Adrenal gland (tissue), 12 donors: ENCODE data around the gene KCNH1. TPM values are rescaled to one million over a fixed set of nuclear protein-coding genes. Genes with fewer than 3 reads are reported as not detected.
"Not testable (repeated sequence)": the region's sequence is repeated elsewhere in the genome, so short reads cannot be mapped to it uniquely, and the experiment has no call there.

Experiments
- DNase-seq, 7 donors: peaks; one replicate each; pipeline ENCODE4 v3.0.0-alpha.2; 2019 to 2020
- H3K27ac ChIP-seq, 5 donors: fragments of 200-600 bp; sonication (generic) in 4 of 5; 1 replicate in 3 of 5; 2 replicates in 2 of 5; pipeline versions ENCODE4 v1.5.1 to v1.8.0; 2016 to 2020; ENCODE audit warnings: mild to moderate bottlenecking in 1 of 5
- H3K27me3 ChIP-seq: fragments of 200-600 bp; 2 replicates; pipeline ENCODE4 v1.8.0; 2021
- H3K36me3 ChIP-seq, 2 donors: fragments of 200-600 bp; replicated peaks in 1 of 2; 1 replicate in 1 of 2; 2 replicates in 1 of 2; pipeline versions ENCODE4 v1.5.1 to v1.8.0; 2018 to 2022
- H3K4me1 ChIP-seq, 2 donors: fragments of 200-600 bp; replicated peaks in 1 of 2; 1 replicate in 1 of 2; 2 replicates in 1 of 2; pipeline versions ENCODE4 v1.5.1 to v1.8.0; 2018 to 2021
- H3K4me3 ChIP-seq, 4 donors: fragments of 200-600 bp; sonication (generic) in 3 of 4; one replicate each; pipeline ENCODE4 v1.5.1; 2016 to 2018
- H3K9me3 ChIP-seq, 3 donors: fragments of 200-600 bp; sonication (generic) in 1 of 3; replicated peaks in 1 of 3; 1 replicate in 2 of 3; 2 replicates in 1 of 3; pipeline versions ENCODE4 v1.5.1 to v1.8.0; 2016 to 2021
- CTCF ChIP-seq, 6 experiments: fragments of 450-650 bp in 4 of 6; fragments of 200-600 bp in 2 of 6; sonication (generic) in 1 of 6; IDR thresholded peaks; 1 replicate in 5 of 6; 2 replicates in 1 of 6; pipeline versions ENCODE4 v1.5.1 to v1.8.0; 2016 to 2021; ENCODE audit warnings: antibody characterized with exemption in 6 of 6, mild to moderate bottlenecking in 2 of 6, moderate library complexity in 1 of 6
- POLR2A ChIP-seq, 2 donors: fragments of 450-650 bp; IDR thresholded peaks; one replicate each; pipeline ENCODE4 v1.6.1; 2017; ENCODE audit warnings: antibody characterized with exemption in 2 of 2, mild to moderate bottlenecking in 2 of 2, moderate library complexity in 1 of 2
- WGBS, 4 donors: extraction: QIAGEN DNeasy Blood & Tissue Kit in 2 of 4; methylation state at CpG; one replicate each; pipeline versions ENCODE4 v1.1.5 to v1.1.7; 2013 to 2017; 5-methylcytosine and 5-hydroxymethylcytosine counted together
- intact Hi-C, 2 donors: fragments of 100-400 bp; cut with DNase I; formaldehyde crosslinking; loops; one replicate each; pipeline versions ENCODE4 v1.14.1 to v1.15.0; 2022 to 2023
- polyA plus RNA-seq, 3 donors: library from polyadenylated mRNA; stranded (reverse); fragments of 200-250 nt in 2 of 3; fragments of 350-450 nt in 1 of 3; fragmentation: Illumina TruSeq in 1 of 3; extraction: RNeasy Lipid Tissue Mini Kit (QIAGEN cat#74804) in 1 of 3; gene quantifications; one replicate each; pipeline ENCODE4 v1.2.3, GENCODE V29; 2013 to 2014
- total RNA-seq, 9 donors: library from RNA; depleted of rRNA in 4 of 9; stranded (reverse); fragments of >200 nt in 4 of 9; fragments of 120-200 nt in 1 of 9; fragmentation: NEBNext Ultra II Directional in 1 of 9; extraction: Animal tissue kit (Norgen Biotek cat#: 25700) in 1 of 9; gene quantifications; one replicate each; pipeline versions ENCODE4 v1.1.0 to v1.2.4, GENCODE V29; 2013 to 2023
- donor health status: healthy with polysubstance abuse.
- donor health status: Bipolar disorder and iron deficiency.
- donor health status: DM: yes; HTN: yes; CAD: no.
- donor health status: DM: no; HTN: no; CAD: no.
- donor health status: DM: no; HTN: no; CAD: no.
- donor health status: DM: yes; HTN: yes; CAD: no.

KCNH1 gene
- total and polyA plus RNA-seq, 12 donors, result 0.15 to 2.2 (median 0.73) TPM; not detected in 4

- 57 to 63% (median 59%) methylated on average over 4 to 5 of the region's 5 CpGs for WGBS, 4 donors
- Histone ChIP-seq H3K36me3 (no peaks in the 10 kb centered on the region), H3K27ac (no peak overlapping the region), H3K4me1 (no peaks in the 10 kb centered on the region), H3K4me3 (no peak overlapping the region), H3K27me3 (no peaks in the 10 kb centered on the region), H3K9me3 (no peaks in the 10 kb centered on the region)
- TF ChIP-seq CTCF (IDR thresholded peaks at IDR 0.05) (no peak), POLR2A (IDR thresholded peaks at IDR 0.05) (no peak)
- DNase-seq, result no peak
- intact Hi-C loops, result no loop called here
Measured at GRCh38 chr1:211009944-211010343, 124.0 kb downstream of the KCNH1 start.

GRCh38 chr1:211007830-211008229, 126.1 kb downstream of the KCNH1 start:
- 71 to 88% (median 83%) methylated on average over 1 of the region's 1 CpG for WGBS, 4 donors
- Histone ChIP-seq H3K36me3 (no peaks in the 10 kb centered on the region), H3K27ac (no peak overlapping the region), H3K4me3 (no peak overlapping the region), H3K27me3 (no peaks in the 10 kb centered on the region), H3K9me3 (no peaks in the 10 kb centered on the region), H3K4me1 (no peaks in the 10 kb centered on the region)
- no peak for TF ChIP-seq CTCF (IDR thresholded peaks at IDR 0.05)
- TF ChIP-seq POLR2A (IDR thresholded peaks at IDR 0.05), result no peak
- intact Hi-C loops, result no loop called here
- DNase-seq, result no peak

- DNase-seq, H3K27ac ChIP-seq, H3K4me3 ChIP-seq, H3K27me3 ChIP-seq, H3K9me3 ChIP-seq, H3K4me1 ChIP-seq, H3K36me3 ChIP-seq, intact Hi-C loops: not testable (repeated sequence)
- WGBS, 4 donors, result 81 to 93% (median 88%) methylated on average over 13 of the region's 13 CpGs
Measured at GRCh38 chr1:210995931-210996330, 138.0 kb downstream of the KCNH1 start.

- WGBS, 4 donors, result 63 to 70% (median 66%) methylated on average over 4 of the region's 4 CpGs
- Histone ChIP-seq H3K27me3 (no peaks in the 10 kb centered on the region), H3K27ac (no peak overlapping the region), H3K36me3 (no peaks in the 10 kb centered on the region), H3K9me3 (no peaks in the 10 kb centered on the region), H3K4me1 (no peaks in the 10 kb centered on the region), H3K4me3 (no peak overlapping the region)
- no peak for TF ChIP-seq CTCF (IDR thresholded peaks at IDR 0.05)
- TF ChIP-seq POLR2A (IDR thresholded peaks at IDR 0.05), result no peak
- DNase-seq, result no peak
- intact Hi-C loops, result no loop called here
Measured at GRCh38 chr1:210992837-210993236, 141.1 kb downstream of the KCNH1 start.

- intact Hi-C loops, result no loop called here
- H3K4me1 ChIP-seq, result no peaks in the 10 kb centered on the region
- no peaks in the 10 kb centered on the region for H3K36me3 ChIP-seq
- no peak overlapping the region for H3K4me3 ChIP-seq
- TF ChIP-seq POLR2A (IDR thresholded peaks at IDR 0.05) (no peak), CTCF (IDR thresholded peaks at IDR 0.05) (no peak)
- no peaks in the 10 kb centered on the region for H3K27me3 ChIP-seq
- no peaks in the 10 kb centered on the region for H3K9me3 ChIP-seq
- H3K27ac ChIP-seq, result no peak overlapping the region
- DNase-seq, result no peak
Measured at GRCh38 chr1:210989905-210990304, 144.0 kb downstream of the KCNH1 start.
